ENCODE measurements around the gene TPSAB1. TPM values are rescaled to one million over a fixed set of nuclear protein-coding genes. Genes with fewer than 3 reads are reported as not detected.

The TPSAB1 gene
- polyA plus RNA-seq, 3 donors, result not detected

DNA sequence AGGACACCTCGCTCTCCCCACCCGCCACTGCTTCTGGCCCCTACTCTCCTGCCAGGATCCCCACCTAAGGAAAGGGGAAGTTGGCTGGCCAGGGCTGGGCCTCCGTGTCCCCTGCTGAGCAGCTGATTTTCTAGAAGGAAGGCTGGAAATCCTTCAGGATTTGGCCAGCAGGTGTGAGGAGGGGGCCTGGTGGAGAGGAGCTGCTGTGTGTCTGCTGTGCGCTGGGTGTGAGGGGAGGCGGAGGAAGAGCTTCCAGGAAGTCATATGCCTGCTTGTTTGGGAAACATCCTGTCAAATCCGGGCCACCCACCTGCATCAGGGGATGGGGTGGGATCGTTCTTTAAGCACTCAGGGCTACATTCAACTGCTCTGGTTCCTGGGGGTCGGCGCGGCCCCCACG, 44.0 kb upstream of the TPSAB1 start:
- H3K36me3 ChIP-seq (replicated peaks in 1 of 2; ENCODE audit: control insufficient read depth in 1 of 2, insufficient read depth in 2 of 2, low read length in 2 of 2), result no peaks in the 10 kb centered on the region
- no peaks in the 10 kb centered on the region for H3K27me3 ChIP-seq (ENCODE audit: control insufficient read depth in 2 of 2, insufficient read depth in 2 of 2, low read length in 2 of 2)
- H3K27ac Mint-ChIP-seq, result no peak overlapping the region
- peaks cover 0 to 17% (median 9%) of the 10 kb centered on the region in 7 donors for H3K9me3 Mint-ChIP-seq
- H3K4me1 Mint-ChIP-seq, result no peaks in the 10 kb centered on the region
- DNase-seq, result no peak
- H3K27me3 Mint-ChIP-seq (ENCODE audit: low read depth in 3 of 3), result peaks cover 2 to 7% (median 4%) of the 10 kb centered on the region in 3 donors
- 59% methylated on average over 7 of the region's 11 CpGs for WGBS (ENCODE audit: insufficient coverage)
- no peak overlapping the region for H3K4me3 Mint-ChIP-seq
- no peaks in the 10 kb centered on the region for H4K20me1 ChIP-seq (ENCODE audit: insufficient read depth, low read length)
- no peak overlapping the region for H3K27ac ChIP-seq (ENCODE audit: low read depth in 1 of 2, low read length in 2 of 2)
- intact Hi-C loops (cut with micrococcal nuclease), result no loop called here
- H3K4me1 ChIP-seq (ENCODE audit: control insufficient read depth in 1 of 2, insufficient read depth in 2 of 2, low read length in 2 of 2), result no peaks in the 10 kb centered on the region
- H3K4me2 ChIP-seq (replicated peaks; ENCODE audit: extremely low read depth, low read length, poor library complexity, severe bottlenecking), result no peak overlapping the region
- no peak overlapping the region for H3K9ac ChIP-seq (ENCODE audit: insufficient read depth, low read length, poor library complexity, severe bottlenecking)
- H3K79me2 ChIP-seq (ENCODE audit: insufficient read depth, low read length), result no peaks in the 10 kb centered on the region
- TF ChIP-seq, protein P1, sequence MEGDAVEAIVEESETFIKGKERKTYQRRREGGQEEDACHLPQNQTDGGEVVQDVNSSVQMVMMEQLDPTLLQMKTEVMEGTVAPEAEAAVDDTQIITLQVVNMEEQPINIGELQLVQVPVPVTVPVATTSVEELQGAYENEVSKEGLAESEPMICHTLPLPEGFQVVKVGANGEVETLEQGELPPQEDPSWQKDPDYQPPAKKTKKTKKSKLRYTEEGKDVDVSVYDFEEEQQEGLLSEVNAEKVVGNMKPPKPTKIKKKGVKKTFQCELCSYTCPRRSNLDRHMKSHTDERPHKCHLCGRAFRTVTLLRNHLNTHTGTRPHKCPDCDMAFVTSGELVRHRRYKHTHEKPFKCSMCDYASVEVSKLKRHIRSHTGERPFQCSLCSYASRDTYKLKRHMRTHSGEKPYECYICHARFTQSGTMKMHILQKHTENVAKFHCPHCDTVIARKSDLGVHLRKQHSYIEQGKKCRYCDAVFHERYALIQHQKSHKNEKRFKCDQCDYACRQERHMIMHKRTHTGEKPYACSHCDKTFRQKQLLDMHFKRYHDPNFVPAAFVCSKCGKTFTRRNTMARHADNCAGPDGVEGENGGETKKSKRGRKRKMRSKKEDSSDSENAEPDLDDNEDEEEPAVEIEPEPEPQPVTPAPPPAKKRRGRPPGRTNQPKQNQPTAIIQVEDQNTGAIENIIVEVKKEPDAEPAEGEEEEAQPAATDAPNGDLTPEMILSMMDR (IDR thresholded peaks at IDR 0.05), result no peak
- H3K9me3 ChIP-seq (replicated peaks in 1 of 2; ENCODE audit: control insufficient read depth in 1 of 2, insufficient read depth in 1 of 2, low read length in 2 of 2), result peaks cover 0 to 6% of the 10 kb centered on the region in 2 donors
- no peak overlapping the region for H3K4me3 ChIP-seq (replicated peaks in 1 of 3; ENCODE audit: low read depth in 2 of 3, low read length in 3 of 3)
- no peaks in the 10 kb centered on the region for H3K36me3 Mint-ChIP-seq
- H2AFZ ChIP-seq (ENCODE audit: insufficient read depth, low read depth, low read length, poor library complexity, severe bottlenecking), result no peak overlapping the region

DNA sequence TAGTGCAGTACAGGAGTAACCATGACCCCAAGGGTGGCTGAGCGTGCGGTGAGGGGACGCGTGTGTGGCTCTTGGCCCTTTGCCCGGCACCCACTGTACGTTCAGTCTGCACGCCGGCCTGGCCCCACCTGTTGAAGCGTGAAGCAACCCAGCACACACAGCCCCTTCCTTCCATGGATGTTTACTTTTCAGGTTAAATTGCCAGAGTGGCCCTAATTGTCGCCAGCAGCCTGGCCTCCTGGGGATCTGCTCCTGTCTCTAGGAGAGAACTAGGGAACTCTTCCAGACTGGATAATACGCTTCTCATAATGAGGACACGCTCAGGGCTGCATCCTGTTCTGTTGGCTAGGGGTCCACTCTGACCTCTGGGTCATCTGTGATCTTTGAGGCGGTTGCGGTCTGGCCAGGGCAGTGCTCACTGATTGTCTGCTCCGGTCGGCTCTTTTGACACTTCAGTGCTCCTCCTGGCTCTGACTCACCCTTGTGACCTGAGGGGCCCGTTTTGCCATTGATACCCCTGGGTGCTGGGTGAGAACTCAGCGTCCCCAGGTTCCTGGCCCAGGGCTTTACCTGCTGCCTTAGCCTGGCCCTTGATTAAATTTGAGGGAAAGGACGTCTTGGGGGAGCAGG, 43.2 kb upstream of the TPSAB1 start:
- no peaks in the 10 kb centered on the region for H3K27me3 ChIP-seq (ENCODE audit: control insufficient read depth in 2 of 2, insufficient read depth in 2 of 2, low read length in 2 of 2)
- TF ChIP-seq, protein P1 (IDR thresholded peaks at IDR 0.05), result no peak
- H3K4me3 ChIP-seq (replicated peaks in 1 of 3; ENCODE audit: low read depth in 2 of 3, low read length in 3 of 3), result no peak overlapping the region
- Mint-ChIP-seq H3K4me3 (no peak overlapping the region), H3K9me3 (peaks cover 0 to 17% (median 9%) of the 10 kb centered on the region in 7 donors), H3K27me3 (ENCODE audit: low read depth in 3 of 3) (peaks cover 2 to 7% (median 4%) of the 10 kb centered on the region in 3 donors), H3K36me3 (no peaks in the 10 kb centered on the region), H3K4me1 (no peaks in the 10 kb centered on the region), H3K27ac (peak overlapping the region in 1 of 7 donors; percentile 59)
- H3K4me1 ChIP-seq (ENCODE audit: control insufficient read depth in 1 of 2, insufficient read depth in 2 of 2, low read length in 2 of 2), result no peaks in the 10 kb centered on the region
- no peaks in the 10 kb centered on the region for H4K20me1 ChIP-seq (ENCODE audit: insufficient read depth, low read length)
- H3K9me3 ChIP-seq (replicated peaks in 1 of 2; ENCODE audit: control insufficient read depth in 1 of 2, insufficient read depth in 1 of 2, low read length in 2 of 2), result peaks cover 0 to 6% of the 10 kb centered on the region in 2 donors
- intact Hi-C loops (cut with micrococcal nuclease), result no loop called here
- no peak overlapping the region for H3K27ac ChIP-seq (ENCODE audit: low read depth in 1 of 2, low read length in 2 of 2)
- H2AFZ ChIP-seq (ENCODE audit: insufficient read depth, low read depth, low read length, poor library complexity, severe bottlenecking), result no peak overlapping the region
- no peak overlapping the region for H3K9ac ChIP-seq (ENCODE audit: insufficient read depth, low read length, poor library complexity, severe bottlenecking)
- H3K4me2 ChIP-seq (replicated peaks; ENCODE audit: extremely low read depth, low read length, poor library complexity, severe bottlenecking), result no peak overlapping the region
- 86% methylated on average over 16 of the region's 19 CpGs for WGBS (ENCODE audit: insufficient coverage)
- H3K79me2 ChIP-seq (ENCODE audit: insufficient read depth, low read length), result no peaks in the 10 kb centered on the region
- DNase-seq, result no peak
- no peaks in the 10 kb centered on the region for H3K36me3 ChIP-seq (replicated peaks in 1 of 2; ENCODE audit: control insufficient read depth in 1 of 2, insufficient read depth in 2 of 2, low read length in 2 of 2)
